Transverse colon (tissue), 3 donors: ENCODE data around the gene TRAPPC3L.

ENCODE experiments used
- POLR2A ChIP-seq: fragments of 450-650 bp; IDR thresholded peaks from one replicate; pipeline ENCODE4 v1.6.1; 2016; ENCODE audit warnings: antibody characterized with exemption, mild to moderate bottlenecking, moderate library complexity
- TF ChIP-seq, protein P1 (sequence below), 5 experiments: fragments of 200-600 bp in 3 of 5; fragments of 450-650 bp in 2 of 5; sonication (generic) in 3 of 5; IDR thresholded peaks; 1 replicate in 2 of 5; 2 replicates in 3 of 5; pipeline ENCODE4 v1.5.1; 2016 to 2017; ENCODE audit warnings: antibody characterized with exemption in 5 of 5, inconsistent platforms in 3 of 5, mild to moderate bottlenecking in 2 of 5, moderate library complexity in 1 of 5

DNA sequence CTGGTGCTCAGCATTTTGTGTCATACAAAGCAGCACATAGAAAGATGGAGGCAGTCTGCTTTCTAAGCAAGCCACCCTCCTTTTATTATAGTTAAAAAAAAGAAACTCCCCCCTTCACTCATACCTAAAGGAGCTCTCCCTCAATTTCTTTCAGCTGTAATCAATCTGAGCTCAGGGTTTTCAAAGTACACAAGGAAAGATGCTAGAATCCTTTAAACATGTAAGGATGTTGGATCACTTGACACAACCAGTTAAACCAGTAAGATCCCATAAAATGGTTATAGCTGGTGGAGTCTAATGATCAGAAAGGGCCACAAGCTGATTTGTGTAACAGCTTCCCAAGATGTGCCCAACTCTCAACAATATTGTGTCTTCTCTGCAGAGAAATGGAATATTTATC, 8.0 kb upstream of the TRAPPC3L start, which contains the start of gene CALHM4:
- TF ChIP-seq, protein P1, sequence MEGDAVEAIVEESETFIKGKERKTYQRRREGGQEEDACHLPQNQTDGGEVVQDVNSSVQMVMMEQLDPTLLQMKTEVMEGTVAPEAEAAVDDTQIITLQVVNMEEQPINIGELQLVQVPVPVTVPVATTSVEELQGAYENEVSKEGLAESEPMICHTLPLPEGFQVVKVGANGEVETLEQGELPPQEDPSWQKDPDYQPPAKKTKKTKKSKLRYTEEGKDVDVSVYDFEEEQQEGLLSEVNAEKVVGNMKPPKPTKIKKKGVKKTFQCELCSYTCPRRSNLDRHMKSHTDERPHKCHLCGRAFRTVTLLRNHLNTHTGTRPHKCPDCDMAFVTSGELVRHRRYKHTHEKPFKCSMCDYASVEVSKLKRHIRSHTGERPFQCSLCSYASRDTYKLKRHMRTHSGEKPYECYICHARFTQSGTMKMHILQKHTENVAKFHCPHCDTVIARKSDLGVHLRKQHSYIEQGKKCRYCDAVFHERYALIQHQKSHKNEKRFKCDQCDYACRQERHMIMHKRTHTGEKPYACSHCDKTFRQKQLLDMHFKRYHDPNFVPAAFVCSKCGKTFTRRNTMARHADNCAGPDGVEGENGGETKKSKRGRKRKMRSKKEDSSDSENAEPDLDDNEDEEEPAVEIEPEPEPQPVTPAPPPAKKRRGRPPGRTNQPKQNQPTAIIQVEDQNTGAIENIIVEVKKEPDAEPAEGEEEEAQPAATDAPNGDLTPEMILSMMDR (IDR thresholded peaks at IDR 0.05) = no peak
- TF ChIP-seq POLR2A = no peak
